IPS-11a (cell line): ENCODE measurements around the gene ARMC2.
"Not testable (repeated sequence)": the region's sequence is repeated elsewhere in the genome, so short reads cannot be mapped to it uniquely, and the experiment has no call there.

Experiments used
- H3K4me3 ChIP-seq: one replicate; pipeline ENCODE4 v1.5.1; 2013; ENCODE audit warnings: low read depth, low read length, control low read depth

The ARMC2 gene, protein sequence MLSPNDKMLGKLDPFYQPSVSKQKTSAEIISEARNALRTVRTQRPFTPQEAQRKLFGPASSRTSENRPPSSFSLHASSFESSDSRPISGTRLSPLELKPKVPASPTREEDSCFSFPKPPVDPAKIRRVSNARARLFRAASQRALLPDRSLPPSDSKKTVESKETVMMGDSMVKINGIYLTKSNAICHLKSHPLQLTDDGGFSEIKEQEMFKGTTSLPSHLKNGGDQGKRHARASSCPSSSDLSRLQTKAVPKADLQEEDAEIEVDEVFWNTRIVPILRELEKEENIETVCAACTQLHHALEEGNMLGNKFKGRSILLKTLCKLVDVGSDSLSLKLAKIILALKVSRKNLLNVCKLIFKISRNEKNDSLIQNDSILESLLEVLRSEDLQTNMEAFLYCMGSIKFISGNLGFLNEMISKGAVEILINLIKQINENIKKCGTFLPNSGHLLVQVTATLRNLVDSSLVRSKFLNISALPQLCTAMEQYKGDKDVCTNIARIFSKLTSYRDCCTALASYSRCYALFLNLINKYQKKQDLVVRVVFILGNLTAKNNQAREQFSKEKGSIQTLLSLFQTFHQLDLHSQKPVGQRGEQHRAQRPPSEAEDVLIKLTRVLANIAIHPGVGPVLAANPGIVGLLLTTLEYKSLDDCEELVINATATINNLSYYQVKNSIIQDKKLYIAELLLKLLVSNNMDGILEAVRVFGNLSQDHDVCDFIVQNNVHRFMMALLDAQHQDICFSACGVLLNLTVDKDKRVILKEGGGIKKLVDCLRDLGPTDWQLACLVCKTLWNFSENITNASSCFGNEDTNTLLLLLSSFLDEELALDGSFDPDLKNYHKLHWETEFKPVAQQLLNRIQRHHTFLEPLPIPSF

DNA sequence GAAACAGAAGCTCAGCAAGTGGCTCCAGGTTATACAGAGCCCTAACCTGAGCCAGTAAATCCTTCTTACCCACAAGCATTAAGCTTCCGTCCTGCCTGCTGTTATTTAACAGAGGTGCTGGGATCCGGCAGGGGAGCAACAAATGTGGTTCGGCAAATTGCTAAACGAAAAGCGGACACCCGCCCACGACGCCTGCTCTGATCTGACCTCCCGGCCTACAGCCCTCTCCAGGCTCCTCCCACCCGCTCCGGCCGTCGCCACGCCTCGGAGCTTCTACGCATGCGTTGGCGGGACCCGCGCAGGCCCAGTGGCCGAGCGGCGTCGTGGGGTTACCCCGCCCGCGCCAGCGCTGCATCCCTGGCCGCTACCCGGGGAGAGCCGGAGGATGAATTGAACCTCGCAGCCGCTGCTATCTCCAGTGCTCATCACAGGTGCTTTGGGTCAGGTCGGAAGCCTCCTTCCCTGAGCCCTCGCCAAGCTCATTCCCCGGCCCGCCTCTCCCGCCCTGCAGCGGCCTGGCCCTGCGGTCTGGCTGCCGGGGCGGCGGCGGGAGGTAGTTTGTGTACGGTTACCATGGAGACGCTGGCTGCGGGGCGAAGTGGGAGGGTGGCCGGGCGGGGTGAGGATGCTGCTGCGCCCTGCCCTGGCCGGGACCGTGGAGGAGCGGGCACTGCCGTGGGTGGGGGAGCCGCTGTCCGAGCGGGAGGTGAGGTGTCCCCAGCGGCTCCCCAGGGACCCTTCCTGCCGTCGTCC lies at the start of gene ARMC2:
TSS of gene ARMC2 (plus strand) at position 307 of the 753 bp plus-strand sequence. CDS start 5,846 bp downstream, outside the sequence.
- H3K4me3 ChIP-seq = peak within 1 kb of the TSS; percentile 81

DNA sequence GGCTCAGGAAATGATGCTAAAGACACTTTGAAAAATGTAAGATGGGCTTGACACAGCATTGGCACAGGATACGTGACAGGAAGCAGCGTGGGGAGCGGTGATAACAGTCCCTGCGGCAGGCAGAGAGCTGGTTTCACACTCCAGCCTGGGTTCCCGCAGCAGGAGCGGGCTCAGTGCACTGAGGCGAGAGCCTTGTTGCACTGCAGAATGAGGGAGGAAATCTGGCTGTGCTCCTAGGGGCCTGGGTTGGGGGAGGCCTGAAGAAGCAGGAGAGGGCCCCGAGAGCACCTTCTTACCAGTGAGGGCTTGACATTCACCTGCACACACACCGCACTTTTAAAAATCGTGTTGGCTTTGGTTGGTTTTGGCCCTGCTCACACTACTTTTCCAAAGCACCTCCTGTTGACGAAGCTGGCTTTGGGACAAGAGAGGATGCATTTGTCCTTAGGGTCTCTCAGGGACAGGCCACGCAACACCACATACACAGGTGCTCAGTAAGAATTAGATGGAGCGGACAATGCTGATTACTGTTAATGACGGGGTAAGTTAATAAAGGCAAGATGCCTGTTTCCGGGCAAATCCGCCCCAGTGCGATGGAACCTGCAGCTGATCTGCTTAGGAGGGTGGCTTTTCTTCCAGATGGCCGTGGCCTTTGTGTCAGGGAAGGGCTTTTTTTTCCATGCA lies 49.4 kb upstream of the ARMC2 start:
- no peak overlapping the region for H3K4me3 ChIP-seq

GRCh38 chr6:108799354-108799717 lies 48.9 kb upstream of the ARMC2 start:
- H3K4me3 ChIP-seq = no peak overlapping the region

- H3K4me3 ChIP-seq = no peak overlapping the region
Observed at GRCh38 chr6:108799791-108800190, 48.4 kb upstream of the ARMC2 start.

- no peak overlapping the region for H3K4me3 ChIP-seq
Observed at GRCh38 chr6:108800427-108800864, 47.8 kb upstream of the ARMC2 start.

- no peak overlapping the region for H3K4me3 ChIP-seq
Observed at GRCh38 chr6:108801366-108801765, 46.9 kb upstream of the ARMC2 start.

DNA sequence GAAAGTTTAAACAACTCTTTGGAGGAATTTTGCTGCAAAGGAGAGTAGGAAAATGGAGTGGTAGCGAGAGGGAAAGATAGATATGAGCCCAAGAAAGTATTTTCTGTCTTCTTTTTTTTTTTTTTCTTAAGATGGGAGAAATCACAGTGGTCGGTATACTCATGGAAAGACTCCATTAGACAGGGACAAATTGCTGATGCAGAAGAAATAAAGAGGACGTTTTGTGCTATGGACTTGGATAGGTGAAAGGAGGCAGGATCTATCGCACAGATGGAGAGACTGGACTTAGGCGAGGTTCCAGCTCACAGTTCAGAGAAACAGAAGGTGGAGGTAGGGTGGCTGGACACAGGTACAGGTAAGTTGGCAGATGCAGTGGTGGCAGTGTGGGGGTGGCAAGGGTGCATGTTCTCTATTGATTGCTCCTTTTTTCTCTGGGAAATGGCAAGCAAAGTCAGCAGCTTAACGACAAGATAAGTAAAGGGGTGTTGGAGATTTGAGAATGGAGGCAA lies 44.2 kb upstream of the ARMC2 start:
- H3K4me3 ChIP-seq = no peak overlapping the region

DNA sequence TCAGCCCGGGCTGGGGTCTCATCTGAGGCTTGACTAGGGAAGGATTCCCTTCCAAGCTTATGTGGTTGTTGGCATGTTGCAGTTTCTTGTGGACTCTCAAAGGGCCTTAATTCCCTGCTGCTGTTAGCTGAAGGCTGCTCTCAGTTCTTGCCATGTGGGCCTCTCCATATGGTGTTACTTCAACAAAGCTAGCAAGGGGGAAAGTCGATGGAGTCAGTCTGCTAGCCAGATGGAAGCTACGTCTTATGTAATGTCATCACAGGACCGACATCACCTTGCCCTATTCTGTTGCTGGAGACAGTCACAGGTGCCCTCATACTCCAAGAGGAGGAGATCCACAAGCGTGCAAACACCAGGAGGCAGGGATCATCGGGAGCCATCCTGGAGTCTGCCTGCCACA lies 43.3 kb upstream of the ARMC2 start:
- H3K4me3 ChIP-seq = no peak overlapping the region

DNA sequence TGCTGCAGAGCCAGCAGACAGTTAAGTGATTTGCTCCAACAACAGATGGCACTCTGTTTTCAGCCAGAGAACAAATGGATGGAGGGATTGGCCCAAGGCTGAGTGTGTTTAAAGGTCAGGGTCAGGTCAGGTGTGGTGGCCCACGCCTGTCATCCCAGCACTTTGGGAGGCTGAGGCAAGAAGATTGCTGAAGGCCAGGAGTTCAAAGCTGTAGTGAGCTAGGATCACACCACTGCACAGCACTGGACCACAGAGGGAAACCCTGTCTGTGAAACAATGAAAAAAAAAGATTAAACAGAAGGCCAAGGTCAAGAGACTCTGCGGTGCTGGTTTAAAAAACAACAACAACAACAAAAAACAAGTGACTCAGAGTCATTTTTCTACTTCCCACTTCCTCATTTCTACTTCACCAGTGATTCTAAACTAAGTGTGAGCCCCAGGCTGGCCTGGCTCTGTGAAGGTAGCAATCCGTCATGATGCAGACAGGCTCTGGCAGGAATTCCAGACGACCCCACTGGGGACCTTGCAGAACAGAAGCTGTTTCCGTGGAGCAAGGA lies 42.5 kb upstream of the ARMC2 start:
- no peak overlapping the region for H3K4me3 ChIP-seq

DNA sequence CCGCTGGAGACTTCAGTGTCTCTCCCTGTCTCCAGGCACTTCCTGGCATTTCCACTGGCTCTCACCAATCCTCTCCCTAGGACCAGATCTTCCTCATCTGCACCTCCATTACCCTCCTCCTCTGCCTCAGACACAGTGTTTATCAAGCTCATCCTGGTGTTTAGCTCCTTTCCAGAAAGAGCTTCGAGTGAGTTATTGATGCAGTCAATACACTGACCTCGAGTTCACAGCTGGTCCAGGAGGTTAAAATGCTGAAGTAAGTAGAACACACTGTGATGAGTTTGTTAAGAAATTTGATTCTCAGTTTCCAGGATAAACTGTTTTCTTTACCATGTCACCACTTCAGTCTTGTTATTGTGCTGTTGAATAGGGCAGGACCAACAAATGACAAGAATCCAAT lies 42.1 kb upstream of the ARMC2 start:
- no peak overlapping the region for H3K4me3 ChIP-seq

DNA sequence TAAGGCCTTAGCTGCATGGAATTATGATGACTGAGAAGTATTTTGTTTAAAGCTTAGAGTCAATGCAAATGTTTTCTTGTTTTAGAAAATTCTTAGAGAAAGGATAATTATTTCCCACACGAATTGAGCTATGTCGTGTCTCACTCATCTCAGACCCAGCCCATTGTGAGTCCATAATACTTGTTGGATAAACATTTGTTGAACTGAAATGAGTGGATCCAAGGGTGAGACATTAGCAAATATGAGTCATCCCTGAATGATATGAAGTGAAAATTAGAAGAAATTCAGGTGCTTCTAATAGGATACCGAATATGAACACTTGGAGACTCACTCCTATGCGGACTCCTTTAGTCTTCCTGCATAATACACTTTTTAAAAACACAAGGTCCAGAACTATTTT lies 41.6 kb upstream of the ARMC2 start:
- no peak overlapping the region for H3K4me3 ChIP-seq

DNA sequence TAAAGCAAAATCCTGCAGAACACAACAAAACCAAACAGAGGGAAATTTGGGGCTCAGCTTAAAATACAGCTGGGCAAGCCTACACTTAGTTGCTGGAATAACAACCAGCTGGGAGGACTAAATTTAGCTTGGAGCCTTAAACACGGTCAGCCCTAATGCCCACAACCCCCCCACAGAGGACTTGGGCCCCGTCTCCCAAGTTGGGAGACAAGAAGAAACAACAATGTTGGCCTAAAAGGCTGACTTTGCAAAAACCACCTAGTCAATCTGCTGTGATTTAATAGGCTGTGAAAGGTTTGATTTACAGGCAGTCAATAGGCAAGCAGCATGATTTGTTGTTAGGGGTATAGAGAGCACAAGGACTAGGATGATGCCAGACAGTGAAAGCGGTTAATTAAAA lies 40.3 kb upstream of the ARMC2 start:
- no peak overlapping the region for H3K4me3 ChIP-seq

DNA sequence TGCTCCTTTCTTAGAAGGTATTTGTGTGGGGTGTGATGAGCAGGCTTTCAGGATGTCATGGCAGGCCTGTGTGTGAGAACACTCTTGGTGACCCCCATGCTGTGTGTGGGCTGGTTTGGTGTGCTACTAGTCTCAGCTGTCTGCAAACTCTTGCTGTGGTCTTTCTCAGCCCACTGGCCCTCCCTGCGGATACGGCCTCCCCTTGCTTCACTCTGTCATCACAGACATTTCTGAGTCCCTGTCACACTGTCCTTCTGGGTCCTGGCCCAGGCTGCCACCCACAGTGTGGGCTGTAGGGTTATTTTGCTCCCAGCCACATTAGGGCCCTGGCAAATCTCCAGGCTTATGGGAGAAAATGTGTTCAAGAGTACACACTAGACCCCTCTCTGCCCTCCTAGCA lies 39.0 kb upstream of the ARMC2 start:
- H3K4me3 ChIP-seq = no peak overlapping the region

- H3K4me3 ChIP-seq = no peak overlapping the region
Observed at GRCh38 chr6:108810057-108810643, 38.1 kb upstream of the ARMC2 start.

DNA sequence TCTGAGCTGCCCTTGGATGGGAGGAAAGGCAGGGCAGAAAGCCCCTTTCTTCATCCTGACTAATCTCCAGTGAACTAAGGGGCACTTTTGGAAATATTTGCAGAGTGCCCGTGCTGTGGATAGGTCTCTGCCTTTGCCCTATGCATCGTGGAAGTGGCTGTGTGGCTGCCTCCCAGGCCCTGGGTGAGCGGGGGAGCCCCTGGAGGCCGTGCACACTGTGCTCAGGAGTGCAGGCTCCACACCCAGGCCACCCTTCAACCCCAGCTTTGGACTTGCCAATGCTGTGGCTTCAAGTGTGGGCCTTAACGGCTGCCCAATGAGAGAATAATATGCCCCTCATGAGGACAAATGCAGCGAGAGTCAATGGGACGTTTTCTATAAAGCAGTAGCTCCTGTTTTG lies 36.7 kb upstream of the ARMC2 start:
- no peak overlapping the region for H3K4me3 ChIP-seq

- H3K4me3 ChIP-seq = not testable (repeated sequence)
Observed at GRCh38 chr6:108813218-108813617, 35.0 kb upstream of the ARMC2 start.

- not testable (repeated sequence) for H3K4me3 ChIP-seq
Observed at GRCh38 chr6:108817276-108817675, 30.9 kb upstream of the ARMC2 start.

- H3K4me3 ChIP-seq = no peak overlapping the region
Observed at GRCh38 chr6:108820006-108820405, 28.2 kb upstream of the ARMC2 start.

GRCh38 chr6:108822401-108822800 lies 25.8 kb upstream of the ARMC2 start:
- no peak overlapping the region for H3K4me3 ChIP-seq

DNA sequence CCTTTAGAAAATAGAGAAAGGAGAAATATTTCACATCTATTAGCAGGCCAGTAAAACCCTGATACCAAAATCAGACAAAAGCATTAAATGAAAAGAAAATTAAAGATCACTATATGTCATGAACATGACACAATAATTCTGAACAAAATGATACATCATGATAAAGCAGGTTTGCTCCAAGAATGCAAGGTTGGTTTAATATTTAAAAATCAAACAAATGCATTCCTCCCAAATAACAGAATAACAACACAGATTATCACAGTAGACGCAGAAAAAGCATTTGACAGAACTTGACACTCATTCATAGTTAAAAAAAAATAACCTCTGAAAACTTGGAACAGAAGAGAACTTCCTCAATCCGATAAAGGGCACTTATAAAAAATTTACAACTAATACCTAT lies 22.9 kb upstream of the ARMC2 start:
- no peak overlapping the region for H3K4me3 ChIP-seq
